Gastrocnemius medialis (tissue), 4 donors: ENCODE results near the gene NTNG1.

Source experiments
- POLR2A ChIP-seq, 2 donors: fragments of 450-650 bp; IDR thresholded peaks; one replicate each; pipeline ENCODE4 v1.6.1; 2017; ENCODE audit warnings: antibody characterized with exemption in 2 of 2, mild to moderate bottlenecking in 2 of 2, moderate library complexity in 2 of 2
- TF ChIP-seq, protein P1 (sequence below), 5 experiments: fragments of 450-650 bp in 3 of 5; fragments of 200-600 bp in 2 of 5; sonication (generic) in 2 of 5; IDR thresholded peaks in 4 of 5; conservative IDR thresholded peaks in 1 of 5; 1 replicate in 4 of 5; 2 replicates in 1 of 5; pipeline ENCODE4 v1.5.1; 2016 to 2019; ENCODE audit warnings: antibody characterized with exemption in 5 of 5, mild to moderate bottlenecking in 3 of 5, moderate library complexity in 3 of 5

DNA sequence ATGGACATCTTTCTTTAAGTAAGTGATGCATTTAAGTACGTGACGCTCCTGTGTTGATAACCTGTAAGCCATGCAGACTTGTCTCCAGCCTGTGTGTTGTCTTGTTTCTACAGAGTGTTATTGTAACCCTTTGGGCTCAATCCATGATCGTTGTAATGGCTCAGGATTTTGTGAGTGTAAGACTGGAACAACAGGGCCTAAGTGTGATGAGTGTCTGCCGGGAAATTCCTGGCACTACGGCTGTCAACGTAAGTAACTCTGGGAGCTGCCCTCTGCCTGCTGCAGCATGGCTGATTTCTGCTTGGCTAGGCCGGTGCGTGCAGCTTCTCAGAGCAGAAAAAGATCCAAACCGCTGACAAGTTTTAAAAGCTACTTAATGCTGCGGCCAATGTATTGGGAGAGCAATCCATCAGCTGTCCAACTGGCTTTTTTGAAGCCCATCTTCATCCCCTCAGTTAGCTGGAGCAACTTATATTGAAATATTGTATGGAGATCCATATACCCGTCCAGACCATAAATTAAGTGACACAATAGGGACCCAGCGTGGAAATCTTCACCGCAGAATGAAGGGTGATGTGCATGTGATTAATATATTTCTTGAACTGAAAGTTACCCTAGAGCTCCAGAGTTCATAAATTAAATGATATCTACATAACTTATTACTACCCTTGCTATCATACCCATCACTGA is 295.9 kb downstream of the NTNG1 start:
- no peak for TF ChIP-seq POLR2A (IDR thresholded peaks at IDR 0.05)
- TF ChIP-seq, protein P1, sequence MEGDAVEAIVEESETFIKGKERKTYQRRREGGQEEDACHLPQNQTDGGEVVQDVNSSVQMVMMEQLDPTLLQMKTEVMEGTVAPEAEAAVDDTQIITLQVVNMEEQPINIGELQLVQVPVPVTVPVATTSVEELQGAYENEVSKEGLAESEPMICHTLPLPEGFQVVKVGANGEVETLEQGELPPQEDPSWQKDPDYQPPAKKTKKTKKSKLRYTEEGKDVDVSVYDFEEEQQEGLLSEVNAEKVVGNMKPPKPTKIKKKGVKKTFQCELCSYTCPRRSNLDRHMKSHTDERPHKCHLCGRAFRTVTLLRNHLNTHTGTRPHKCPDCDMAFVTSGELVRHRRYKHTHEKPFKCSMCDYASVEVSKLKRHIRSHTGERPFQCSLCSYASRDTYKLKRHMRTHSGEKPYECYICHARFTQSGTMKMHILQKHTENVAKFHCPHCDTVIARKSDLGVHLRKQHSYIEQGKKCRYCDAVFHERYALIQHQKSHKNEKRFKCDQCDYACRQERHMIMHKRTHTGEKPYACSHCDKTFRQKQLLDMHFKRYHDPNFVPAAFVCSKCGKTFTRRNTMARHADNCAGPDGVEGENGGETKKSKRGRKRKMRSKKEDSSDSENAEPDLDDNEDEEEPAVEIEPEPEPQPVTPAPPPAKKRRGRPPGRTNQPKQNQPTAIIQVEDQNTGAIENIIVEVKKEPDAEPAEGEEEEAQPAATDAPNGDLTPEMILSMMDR (IDR thresholded peaks at IDR 0.05 in 4 of 5, conservative IDR thresholded peaks at IDR 0.05 in 1 of 5), result no peak
